Activated CD8-positive, alpha-beta T cell treated with anti-CD3 and anti-CD28 coated beads for 36 hours (primary cell): ENCODE results near the gene USP53. TPM values are rescaled to one million over a fixed set of nuclear protein-coding genes. Genes with fewer than 3 reads are reported as not detected.

ENCODE experiments used
- ATAC-seq: fragments of 200-7000 bp; cut with Tn5 transposase; one replicate; pipeline ENCODE4 v1.10.0; 2021; ENCODE audit warnings: mild to moderate bottlenecking, moderate library complexity
- CTCF ChIA-PET: fragments of 350-600 bp; sonication (Branson Sonifier 250); formaldehyde crosslinking; loops from one replicate; lab custom pipeline; 2021; ENCODE audit warnings: antibody characterized with exemption; lab: Charles Lee
- POLR2A ChIA-PET: fragments of 350-600 bp; sonication (Branson Sonifier 250); formaldehyde crosslinking; loops from one replicate; lab custom pipeline; 2021; ENCODE audit warnings: antibody characterized with exemption; lab: Charles Lee
- DNase-seq: peaks from one replicate; pipeline ENCODE4 v3.0.0-alpha.2; 2020
- H3K27ac Mint-ChIP-seq: one replicate; pipeline ENCODE4 v1.8.0; 2021; ENCODE audit warnings: mild to moderate bottlenecking, mixed read lengths
- H3K27me3 Mint-ChIP-seq: one replicate; pipeline ENCODE4 v1.8.0; 2021; ENCODE audit warnings: mixed read lengths
- H3K36me3 Mint-ChIP-seq: one replicate; pipeline ENCODE4 v1.8.0; 2021; ENCODE audit warnings: low read depth, mixed read lengths
- H3K4me1 Mint-ChIP-seq: one replicate; pipeline ENCODE4 v1.8.0; 2021; ENCODE audit warnings: low read depth, mixed read lengths
- H3K4me3 Mint-ChIP-seq: one replicate; pipeline ENCODE4 v1.8.0; 2021; ENCODE audit warnings: mild to moderate bottlenecking, moderate library complexity, mixed read lengths
- H3K9me3 Mint-ChIP-seq: one replicate; pipeline ENCODE4 v1.8.0; 2021; ENCODE audit warnings: mixed read lengths
- intact Hi-C: fragments of 100-400 bp; cut with micrococcal nuclease; formaldehyde crosslinking; loops from one replicate; pipeline ENCODE4 v1.10.0; 2022
- total RNA-seq, 2 experiments: library from RNA; stranded (reverse); gene quantifications; one replicate each; pipeline ENCODE4 v1.2.3, GENCODE V29; 2021
- TF ChIP-seq, protein P1 (sequence below): fragments of 200-600 bp; IDR thresholded peaks from one replicate; pipeline ENCODE4 v1.8.0; 2022; ENCODE audit warnings: antibody characterized with exemption, mild to moderate bottlenecking

Gene USP53
- total RNA-seq, 2 experiments from 2014 or later: 14.4 to 15.8 TPM

GRCh38 chr4:119231491-119231890 is 19.0 kb downstream of the USP53 start:
- Mint-ChIP-seq H3K27me3 (no peaks in the 10 kb centered on the region), H3K4me3 (no peak overlapping the region), H3K27ac (no peak overlapping the region), H3K9me3 (no peaks in the 10 kb centered on the region), H3K36me3 (peaks cover 32% of the 10 kb centered on the region), H3K4me1 (peaks cover 69% of the 10 kb centered on the region)
- intact Hi-C loops: no loop called here
- ChIA-PET CTCF (interaction anchor here (2.1 kb wide), 1 partner anchor 19 kb away, joined by 6 read pairs; the partner anchor contains the start of gene USP53), POLR2A (interaction anchor here (0.9 kb wide), 1 partner anchor 19 kb away, joined by 6 read pairs; the partner anchor contains the start of gene USP53)
- TF ChIP-seq, protein P1, sequence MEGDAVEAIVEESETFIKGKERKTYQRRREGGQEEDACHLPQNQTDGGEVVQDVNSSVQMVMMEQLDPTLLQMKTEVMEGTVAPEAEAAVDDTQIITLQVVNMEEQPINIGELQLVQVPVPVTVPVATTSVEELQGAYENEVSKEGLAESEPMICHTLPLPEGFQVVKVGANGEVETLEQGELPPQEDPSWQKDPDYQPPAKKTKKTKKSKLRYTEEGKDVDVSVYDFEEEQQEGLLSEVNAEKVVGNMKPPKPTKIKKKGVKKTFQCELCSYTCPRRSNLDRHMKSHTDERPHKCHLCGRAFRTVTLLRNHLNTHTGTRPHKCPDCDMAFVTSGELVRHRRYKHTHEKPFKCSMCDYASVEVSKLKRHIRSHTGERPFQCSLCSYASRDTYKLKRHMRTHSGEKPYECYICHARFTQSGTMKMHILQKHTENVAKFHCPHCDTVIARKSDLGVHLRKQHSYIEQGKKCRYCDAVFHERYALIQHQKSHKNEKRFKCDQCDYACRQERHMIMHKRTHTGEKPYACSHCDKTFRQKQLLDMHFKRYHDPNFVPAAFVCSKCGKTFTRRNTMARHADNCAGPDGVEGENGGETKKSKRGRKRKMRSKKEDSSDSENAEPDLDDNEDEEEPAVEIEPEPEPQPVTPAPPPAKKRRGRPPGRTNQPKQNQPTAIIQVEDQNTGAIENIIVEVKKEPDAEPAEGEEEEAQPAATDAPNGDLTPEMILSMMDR: no peak
- ATAC-seq: no peak
- DNase-seq: no peak

DNA sequence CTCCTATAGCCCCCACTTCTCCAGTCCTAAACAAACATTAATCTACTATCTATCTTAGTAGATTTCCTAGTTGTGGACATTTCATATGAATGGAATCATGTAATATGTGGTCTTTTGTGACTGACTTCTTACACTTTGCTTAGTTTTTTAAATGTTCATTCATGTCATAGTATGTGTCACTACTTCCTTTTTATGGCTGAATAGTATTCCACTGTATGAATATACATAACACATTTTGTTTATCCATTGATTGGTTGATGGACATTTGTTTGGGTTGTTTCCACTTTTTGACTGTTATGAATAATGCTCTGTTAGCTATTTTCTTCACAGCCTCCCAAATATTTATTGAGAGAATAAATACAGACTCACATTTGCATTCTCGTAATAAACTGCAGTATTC is 19.8 kb downstream of the USP53 start:
- ATAC-seq: no peak
- Mint-ChIP-seq H3K36me3 (peaks cover 38% of the 10 kb centered on the region), H3K27me3 (no peaks in the 10 kb centered on the region), H3K4me3 (no peak overlapping the region), H3K27ac (no peak overlapping the region), H3K9me3 (no peaks in the 10 kb centered on the region), H3K4me1 (peaks cover 74% of the 10 kb centered on the region)
- DNase-seq: no peak
- TF ChIP-seq, protein P1: no peak
- intact Hi-C loops: no loop called here
- POLR2A ChIA-PET: interaction anchor here (0.7 to 1.3 kb wide), 3 partner anchors 11 to 19 kb away, joined by 3 to 6 read pairs (median 4); partner anchors contain the start of gene USP53
- CTCF ChIA-PET: interaction anchor here (1.0 to 2.1 kb wide), 2 partner anchors 20 to 25 kb away, joined by 3 to 6 read pairs; partner anchors contain the start of gene USP53

GRCh38 chr4:119233191-119233590 is 20.7 kb downstream of the USP53 start:
- intact Hi-C loops: no loop called here
- no peak for ATAC-seq
- POLR2A ChIA-PET: interaction anchor here (0.7 to 1.6 kb wide), 4 partner anchors 9 to 20 kb away, joined by 3 to 8 read pairs (median 4); partner anchors contain the start of gene USP53

GRCh38 chr4:119233750-119234149 is 21.2 kb downstream of the USP53 start:
- ChIA-PET CTCF (interaction anchor here (0.7 kb wide), 1 partner anchor 53 kb away, joined by 3 read pairs; no protein-coding TSS in a partner anchor), POLR2A (interaction anchor here (1.1 to 1.6 kb wide), 3 partner anchors 9 to 21 kb away, joined by 3 to 8 read pairs (median 3); partner anchors contain the start of gene USP53)
- peaks cover 39% of the 10 kb centered on the region for H3K36me3 Mint-ChIP-seq
- TF ChIP-seq, protein P1: no peak
- no peaks in the 10 kb centered on the region for H3K27me3 Mint-ChIP-seq
- H3K4me3 Mint-ChIP-seq: peak overlapping the region; percentile 26
- ATAC-seq (peak; percentile 15), DNase-seq (peak; percentile 42)
- no peaks in the 10 kb centered on the region for H3K9me3 Mint-ChIP-seq
- H3K4me1 Mint-ChIP-seq: peaks cover 73% of the 10 kb centered on the region
- peak overlapping the region; percentile 89 for H3K27ac Mint-ChIP-seq
- intact Hi-C loops: no loop called here

More at GRCh38 chr4:119233191-119233590, 20.7 kb downstream of the USP53 start:
- no peak for DNase-seq
- peaks cover 74% of the 10 kb centered on the region for H3K4me1 Mint-ChIP-seq
- CTCF ChIA-PET: interaction anchor here (2.1 kb wide), 1 partner anchor 20 kb away, joined by 6 read pairs; the partner anchor contains the start of gene USP53
- peak overlapping the region; percentile 89 for H3K27ac Mint-ChIP-seq
- no peaks in the 10 kb centered on the region for H3K27me3 Mint-ChIP-seq
- H3K4me3 Mint-ChIP-seq: peak overlapping the region; percentile 26
- H3K9me3 Mint-ChIP-seq: no peaks in the 10 kb centered on the region
- TF ChIP-seq, protein P1: no peak
- H3K36me3 Mint-ChIP-seq: peaks cover 40% of the 10 kb centered on the region

DNA sequence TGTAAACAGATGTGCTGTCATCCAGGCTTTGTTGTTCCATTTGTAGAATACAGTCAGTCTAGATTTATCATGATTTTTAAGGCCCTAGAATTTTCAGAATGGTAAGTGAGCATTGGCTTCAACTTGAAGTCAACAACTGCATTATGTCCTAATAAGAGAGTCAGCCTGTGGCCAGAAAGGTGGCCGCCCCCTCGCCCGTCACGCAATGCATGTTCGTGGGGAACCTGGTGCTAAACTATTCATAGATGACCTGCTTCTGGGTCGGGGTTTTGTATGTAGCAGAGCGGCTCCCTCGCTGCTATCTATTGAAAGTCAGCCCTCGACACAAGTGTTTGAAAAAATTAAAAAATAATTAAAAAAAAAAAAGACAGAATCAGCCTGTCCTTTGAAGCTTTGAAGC is 24.7 kb downstream of the USP53 start:
- Mint-ChIP-seq H3K9me3 (no peaks in the 10 kb centered on the region), H3K27ac (peak overlapping the region; percentile 79), H3K36me3 (peaks cover 40% of the 10 kb centered on the region), H3K4me1 (peaks cover 56% of the 10 kb centered on the region), H3K4me3 (no peak overlapping the region), H3K27me3 (no peaks in the 10 kb centered on the region)
- no peak for ATAC-seq
- DNase-seq: peak; percentile 21
- CTCF ChIA-PET: interaction anchor here (1.0 to 2.2 kb wide), 6 partner anchors 10 to 63 kb away, joined by 3 to 12 read pairs (median 6); partner anchors contain the start of gene USP53
- POLR2A ChIA-PET: interaction anchor here (1.2 to 2.1 kb wide), 4 partner anchors 13 to 28 kb away, joined by 3 to 22 read pairs (median 3); partner anchors contain the start of gene USP53
- TF ChIP-seq, protein P1: no peak
- intact Hi-C loops: no loop called here
